Measurements from ENCODE around the gene TIPRL.

The TIPRL gene

DNA sequence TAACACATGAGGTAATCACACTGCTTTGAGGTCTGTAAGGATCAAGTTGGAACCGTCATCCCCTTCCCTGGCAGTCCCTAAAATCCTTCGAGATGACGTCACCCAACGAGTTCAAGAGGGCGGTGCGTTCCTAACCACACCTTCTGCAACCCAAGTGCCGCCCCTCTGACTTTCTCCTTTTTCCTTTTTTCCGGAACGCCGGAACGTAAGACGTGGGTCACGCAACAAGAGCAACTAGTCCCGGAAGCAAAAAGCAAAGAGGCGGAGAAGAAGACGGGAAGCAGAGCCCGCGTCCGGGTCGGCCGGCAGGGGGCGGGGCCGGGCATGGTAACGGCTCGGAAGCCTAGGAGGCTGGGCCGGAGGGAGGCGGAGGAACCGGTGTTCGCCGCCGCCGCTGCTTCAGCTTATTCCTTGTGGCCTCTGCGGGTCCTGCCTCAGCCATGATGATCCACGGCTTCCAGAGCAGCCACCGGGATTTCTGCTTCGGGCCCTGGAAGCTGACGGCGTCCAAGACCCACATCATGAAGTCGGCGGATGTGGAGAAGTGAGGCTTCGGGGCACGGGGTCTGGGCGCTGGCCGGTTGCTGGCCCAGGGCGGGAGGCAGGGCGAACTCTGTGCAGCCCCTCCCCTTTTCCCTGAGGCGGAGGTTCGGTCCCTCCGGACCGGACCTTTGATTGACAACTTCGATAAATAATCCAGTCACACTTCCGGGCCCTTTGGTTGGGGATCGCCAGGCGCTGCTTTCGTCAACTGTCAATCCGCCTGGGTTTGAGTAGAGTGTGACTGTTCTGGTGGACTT lies at the start of gene TIPRL:
TSS of gene TIPRL (plus strand) at position 325 of the 800 bp plus-strand sequence. CDS start at position 441, 116 bp downstream.
- Mint-ChIP-seq H3K9me3 (no peaks in the 10 kb centered on the region), H3K4me3 (no peak within 1 kb of the TSS), H3K36me3 (peaks cover 10% of the 10 kb centered on the region)

DNA sequence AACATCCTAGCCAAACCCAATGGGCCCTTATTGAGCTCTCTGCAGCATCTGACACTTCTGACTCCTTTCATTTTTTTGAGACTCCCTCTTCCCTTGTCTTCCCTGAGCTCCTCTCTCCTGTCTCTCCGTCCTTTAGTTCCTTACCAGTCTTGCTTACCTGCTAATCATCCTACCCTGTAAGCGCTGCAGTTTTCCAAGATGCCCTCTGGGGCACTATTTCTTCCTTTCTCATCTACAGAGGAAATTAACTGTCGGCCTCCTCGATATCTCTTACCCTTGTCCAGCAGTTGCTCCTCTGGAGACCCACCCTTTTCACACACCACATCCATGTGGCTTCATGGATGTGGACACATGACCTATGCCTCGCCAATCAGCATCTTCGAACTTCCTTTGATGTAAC lies 48.8 kb upstream of the TIPRL start:
- no peak overlapping the region for H3K4me3 Mint-ChIP-seq
- H3K9me3 Mint-ChIP-seq, result no peaks in the 10 kb centered on the region
- DNase-seq (ENCODE audit: low spot score in 2 of 2) (no peak), ATAC-seq (no peak)
- H3K27ac Mint-ChIP-seq, result no peak overlapping the region
- H3K4me1 Mint-ChIP-seq, result no peaks in the 10 kb centered on the region
- H3K36me3 Mint-ChIP-seq, result no peaks in the 10 kb centered on the region

More for the DNA sequence above, at the start of gene TIPRL:
- Mint-ChIP-seq H3K4me1 (no peaks in the 10 kb centered on the region), H3K27ac (no peak within 1 kb of the TSS)
- peak; percentile 94 for ATAC-seq
- DNase-seq (ENCODE audit: low spot score in 2 of 2), result peak; percentile 89 to 98

DNA sequence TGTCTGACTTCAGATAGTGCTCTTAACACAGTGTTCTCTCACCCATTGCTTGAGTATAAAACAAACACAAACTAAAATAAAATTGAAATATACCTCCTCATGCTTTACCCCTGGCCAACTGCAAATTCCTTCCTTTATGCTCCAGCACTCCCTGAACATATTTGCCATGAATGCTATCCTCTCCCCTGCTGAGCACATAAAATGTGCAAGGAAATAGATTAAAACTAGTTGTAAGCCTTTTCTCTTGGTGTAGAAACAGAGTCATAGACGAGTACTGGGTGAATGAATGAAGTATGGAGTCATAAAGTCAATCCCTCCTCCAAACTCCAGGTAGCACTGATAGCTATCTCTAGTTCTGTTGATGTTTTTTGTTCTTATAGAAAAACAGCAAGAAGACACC lies 44.6 kb upstream of the TIPRL start:
- no peaks in the 10 kb centered on the region for H3K9me3 Mint-ChIP-seq
- ATAC-seq (no peak), DNase-seq (ENCODE audit: low spot score in 2 of 2) (no peak)
- no peak overlapping the region for H3K27ac Mint-ChIP-seq
- peaks cover 22% of the 10 kb centered on the region for H3K4me1 Mint-ChIP-seq
- H3K4me3 Mint-ChIP-seq, result no peak overlapping the region
- H3K36me3 Mint-ChIP-seq, result no peaks in the 10 kb centered on the region

DNA sequence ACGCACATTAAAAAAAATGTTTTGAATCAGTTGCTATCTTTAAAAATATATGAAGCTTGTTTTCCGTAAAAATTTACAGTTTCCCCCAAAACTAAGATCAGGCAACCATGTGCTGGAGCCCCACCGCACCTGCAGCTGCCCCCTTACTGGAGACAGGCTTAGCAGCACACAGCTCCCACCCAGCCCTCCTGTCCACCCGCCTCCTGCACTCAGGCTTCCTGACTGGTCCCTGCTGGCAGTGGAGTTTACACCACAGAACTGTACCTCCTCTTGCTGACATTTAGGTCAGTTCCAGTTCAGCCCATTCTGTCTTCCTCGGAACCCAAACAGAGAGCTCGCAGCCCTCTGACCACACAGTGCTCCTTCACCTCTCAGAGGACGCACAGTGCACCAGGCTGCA lies 44.1 kb upstream of the TIPRL start:
- Mint-ChIP-seq H3K4me3 (no peak overlapping the region), H3K9me3 (no peaks in the 10 kb centered on the region), H3K36me3 (no peaks in the 10 kb centered on the region), H3K4me1 (peaks cover 25% of the 10 kb centered on the region), H3K27ac (no peak overlapping the region)
- no peak for DNase-seq (ENCODE audit: low spot score in 2 of 2)
- no peak for ATAC-seq

DNA sequence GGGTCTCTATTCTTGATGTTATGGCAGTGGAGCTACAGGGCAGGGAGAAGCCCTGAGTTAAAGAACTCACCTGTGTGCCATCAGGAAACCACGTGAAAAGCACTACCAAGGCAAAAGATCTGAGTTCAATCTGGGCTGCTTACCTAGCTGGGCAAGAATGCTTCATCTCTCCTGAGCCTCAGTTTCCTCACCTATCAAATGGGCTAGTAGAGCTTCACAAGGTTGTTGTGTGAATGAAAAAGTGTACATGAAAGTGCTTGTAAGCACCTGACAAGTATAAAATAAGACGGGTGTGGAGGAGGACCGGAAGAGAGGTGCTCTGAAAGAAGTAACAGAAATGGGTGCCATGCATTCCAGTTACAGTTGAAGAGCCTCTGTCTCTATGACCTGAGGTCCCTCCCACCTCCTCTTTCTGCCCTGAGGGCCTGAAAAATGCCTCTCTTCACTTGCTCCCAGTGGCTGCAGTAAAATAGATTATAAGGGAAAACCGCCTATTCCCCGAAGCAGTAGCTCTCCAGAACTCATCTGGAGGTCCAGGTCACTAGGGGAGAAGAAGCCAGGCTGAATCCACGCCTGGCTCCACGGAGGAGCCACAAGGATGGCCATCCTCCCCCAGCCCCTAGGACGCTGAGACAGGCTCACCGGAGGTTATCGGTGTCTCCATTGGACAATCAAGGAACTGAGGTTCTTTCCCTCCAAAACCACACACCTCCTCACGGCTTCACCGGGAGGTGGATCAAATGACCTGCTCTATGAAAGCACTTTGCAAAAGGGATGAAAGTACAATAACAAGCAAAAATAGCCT lies 43.4 kb upstream of the TIPRL start:
- H3K27ac Mint-ChIP-seq, result no peak overlapping the region
- H3K36me3 Mint-ChIP-seq, result no peaks in the 10 kb centered on the region
- H3K4me1 Mint-ChIP-seq, result peaks cover 25% of the 10 kb centered on the region
- H3K4me3 Mint-ChIP-seq, result peak overlapping the region; percentile 94
- no peak for ATAC-seq
- peak in 1 of 2 donors; percentile 45 for DNase-seq (ENCODE audit: low spot score in 2 of 2)
- no peaks in the 10 kb centered on the region for H3K9me3 Mint-ChIP-seq

DNA sequence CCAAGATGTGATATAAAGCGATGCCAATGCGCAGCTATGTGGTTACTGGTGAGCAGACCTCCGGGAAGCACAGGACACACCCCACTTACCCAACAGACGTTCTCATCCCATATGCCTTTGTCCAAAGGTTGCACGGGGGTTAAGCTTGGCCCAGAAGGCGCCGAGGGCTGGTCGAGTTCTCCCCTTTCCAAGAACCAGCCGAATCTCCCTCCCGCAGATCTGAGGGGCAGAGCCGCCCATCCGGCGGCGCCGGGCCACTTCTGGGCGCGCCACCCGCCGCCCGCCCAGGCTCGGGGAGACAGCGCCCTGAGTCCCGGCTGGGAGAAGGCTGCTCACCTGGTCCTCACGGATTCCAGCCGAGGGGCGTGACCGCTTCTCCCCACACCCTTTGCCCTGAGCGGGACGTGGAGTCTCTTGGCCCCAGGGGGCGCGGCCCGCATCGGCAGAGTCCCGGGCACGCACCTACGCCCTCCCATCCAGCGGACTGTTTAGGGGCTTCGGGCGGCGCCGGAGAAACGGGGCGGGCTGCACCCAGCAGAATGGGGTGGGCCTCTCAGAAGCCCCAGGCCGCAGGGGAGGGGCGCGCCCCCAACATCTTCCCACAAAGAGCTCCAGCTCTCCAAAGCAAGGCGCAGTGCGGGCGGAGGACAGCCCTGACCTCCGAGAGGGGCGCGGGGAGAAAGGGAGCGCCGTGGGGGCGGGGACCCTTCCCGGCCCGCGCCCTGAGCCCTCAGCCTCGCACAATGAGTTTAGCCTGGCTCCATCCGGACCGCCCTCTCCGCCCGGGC lies 42.6 kb upstream of the TIPRL start:
- ATAC-seq, result peak; percentile 17

GRCh38 chr1:168136709-168137514 lies 41.9 kb upstream of the TIPRL start, which contains the start of gene GPR161:
GPR161 (minus strand) TSS chr1:168136930; CDS start chr1:168104850, 32,080 bp downstream.
- Mint-ChIP-seq H3K4me3 (peak within 1 kb of the TSS; percentile 94), H3K4me1 (peaks cover 25% of the 10 kb centered on the region), H3K36me3 (no peaks in the 10 kb centered on the region), H3K9me3 (no peaks in the 10 kb centered on the region), H3K27ac (peak within 1 kb of the TSS; percentile 93)
- ATAC-seq (peak; percentile 38), DNase-seq (ENCODE audit: low spot score in 2 of 2) (peak; percentile 9 to 53)

More for the DNA sequence above, 42.6 kb upstream of the TIPRL start:
- peak in 1 of 2 donors; percentile 59 for DNase-seq (ENCODE audit: low spot score in 2 of 2)
- peaks cover 25% of the 10 kb centered on the region for H3K4me1 Mint-ChIP-seq
- H3K4me3 Mint-ChIP-seq, result peak overlapping the region; percentile 94
- H3K27ac Mint-ChIP-seq, result no peak overlapping the region
- H3K36me3 Mint-ChIP-seq, result no peaks in the 10 kb centered on the region
- no peaks in the 10 kb centered on the region for H3K9me3 Mint-ChIP-seq

GRCh38 chr1:168137515-168137821 lies 41.3 kb upstream of the TIPRL start:
- no peak for DNase-seq (ENCODE audit: low spot score in 2 of 2)
- Mint-ChIP-seq H3K9me3 (no peaks in the 10 kb centered on the region), H3K4me3 (peak overlapping the region; percentile 94), H3K4me1 (peaks cover 25% of the 10 kb centered on the region), H3K27ac (peak overlapping the region; percentile 93), H3K36me3 (no peaks in the 10 kb centered on the region)
- ATAC-seq, result no peak

DNA sequence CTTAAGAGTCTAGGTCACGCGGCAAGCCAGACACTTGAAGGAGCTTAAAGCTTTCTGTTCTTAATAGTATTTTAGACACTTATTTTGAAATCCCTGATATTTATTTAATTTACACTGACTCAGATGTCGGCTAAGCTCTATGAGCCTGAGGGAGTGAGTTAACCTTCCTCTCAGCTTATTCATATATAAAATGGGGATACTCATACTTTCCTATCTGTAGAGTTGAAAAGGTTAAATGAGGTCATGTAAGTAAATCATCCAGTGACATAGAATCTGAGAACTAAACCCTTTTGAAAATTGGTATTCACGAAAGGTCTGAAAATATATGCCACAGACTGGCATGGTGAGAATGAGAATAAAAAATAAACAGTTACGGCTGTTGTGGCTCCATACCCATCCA lies 40.6 kb upstream of the TIPRL start:
- no peaks in the 10 kb centered on the region for H3K9me3 Mint-ChIP-seq
- peaks cover 25% of the 10 kb centered on the region for H3K4me1 Mint-ChIP-seq
- H3K36me3 Mint-ChIP-seq, result no peaks in the 10 kb centered on the region
- H3K27ac Mint-ChIP-seq, result no peak overlapping the region
- peak; percentile 66 for ATAC-seq
- DNase-seq (ENCODE audit: low spot score in 2 of 2), result no peak
- H3K4me3 Mint-ChIP-seq, result peak overlapping the region; percentile 94

GRCh38 chr1:168139070-168139469 lies 39.7 kb upstream of the TIPRL start:
- Mint-ChIP-seq H3K9me3 (no peaks in the 10 kb centered on the region), H3K36me3 (no peaks in the 10 kb centered on the region), H3K27ac (no peak overlapping the region), H3K4me3 (no peak overlapping the region), H3K4me1 (peaks cover 25% of the 10 kb centered on the region)
- ATAC-seq (no peak), DNase-seq (ENCODE audit: low spot score in 2 of 2) (no peak)

GRCh38 chr1:168141871-168142385 lies 36.8 kb upstream of the TIPRL start:
- H3K36me3 Mint-ChIP-seq, result no peaks in the 10 kb centered on the region
- H3K27ac Mint-ChIP-seq, result no peak overlapping the region
- ATAC-seq, result no peak

GRCh38 chr1:168145184-168146159 lies 33.3 kb upstream of the TIPRL start:
- Mint-ChIP-seq H3K36me3 (no peaks in the 10 kb centered on the region), H3K4me3 (peak overlapping the region; percentile 44), H3K4me1 (peaks cover 11% of the 10 kb centered on the region), H3K27ac (peak overlapping the region; percentile 45), H3K9me3 (no peaks in the 10 kb centered on the region)
- ATAC-seq (peak; percentile 98), DNase-seq (ENCODE audit: low spot score in 2 of 2) (peak; percentile 85 to 92)

More at GRCh38 chr1:168141871-168142385, 36.8 kb upstream of the TIPRL start:
- peaks cover 26% of the 10 kb centered on the region for H3K4me1 Mint-ChIP-seq
- no peaks in the 10 kb centered on the region for H3K9me3 Mint-ChIP-seq
- no peak for DNase-seq (ENCODE audit: low spot score in 2 of 2)
- H3K4me3 Mint-ChIP-seq, result no peak overlapping the region

- Mint-ChIP-seq H3K36me3 (no peaks in the 10 kb centered on the region), H3K9me3 (no peaks in the 10 kb centered on the region), H3K4me1 (peaks cover 11% of the 10 kb centered on the region), H3K27ac (peak overlapping the region; percentile 45), H3K4me3 (peak overlapping the region; percentile 44)
- DNase-seq (ENCODE audit: low spot score in 2 of 2) (no peak), ATAC-seq (no peak)
Measured at GRCh38 chr1:168146160-168146539, 32.6 kb upstream of the TIPRL start.
